T47D (cell line): ENCODE measurements around the gene AMER1.
"Not testable (repeated sequence)": the region's sequence is repeated elsewhere in the genome, so short reads cannot be mapped to it uniquely, and the experiment has no call there.

Experiments used
- DNase-seq, 2 experiments: peaks; one replicate each; pipeline versions ENCODE4 v3.0.0 to v3.0.0-alpha.2; 2011 to 2012; ENCODE audit warnings: low read depth in 1 of 2, low spot score in 1 of 2
- JUND ChIP-seq: IDR thresholded peaks from 2 replicates; pipeline ENCODE4 v1.6.1; 2012; ENCODE audit warnings: low read depth
- in situ Hi-C: cut with HindIII; loops from 2 replicates; pipeline ENCODE4 v1.10.0; 2016; ENCODE audit warnings: low sequenced_read_pairs, low pct_unique_long_range_greater_than_20kb

Gene AMER1

GRCh38 chrX:64205441-64205734, at the start of gene AMER1:
AMER1 (minus strand) TSS chrX:64205708; CDS start chrX:64193286, 12,422 bp downstream.
- in situ Hi-C loops, result no loop called here
- no peak for DNase-seq
- TF ChIP-seq JUND, result no peak

- in situ Hi-C loops, result no loop called here
- DNase-seq, result no peak
- no peak for TF ChIP-seq JUND
Observed at GRCh38 chrX:64230123-64230970, 24.8 kb upstream of the AMER1 start, which contains the start of gene ASB12. ASB12 (minus strand) TSS chrX:64230607; CDS start chrX:64225650, 4,957 bp downstream.

DNA sequence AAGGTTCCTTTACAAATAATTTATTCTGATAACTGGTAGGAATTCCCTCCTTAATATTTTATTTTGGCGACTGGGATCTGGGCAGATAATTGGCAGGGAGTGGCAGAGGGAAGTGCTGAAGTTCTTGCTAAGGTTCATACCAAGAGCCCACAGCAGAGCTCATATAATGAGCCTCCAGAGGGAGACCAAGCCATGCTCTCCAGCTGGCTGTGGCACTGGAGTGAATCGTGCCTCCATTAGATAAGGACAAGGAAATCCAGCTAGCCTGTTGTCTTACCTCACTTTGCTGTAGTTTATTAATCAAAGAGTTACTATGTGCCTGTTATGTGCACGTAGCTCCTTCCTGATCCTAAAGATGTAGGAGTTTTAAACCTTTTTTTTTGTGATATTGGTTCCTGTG, 23.6 kb upstream of the AMER1 start:
- peak in 1 of 2 experiments; percentile 13 for DNase-seq
- no peak for TF ChIP-seq JUND
- in situ Hi-C loops, result no loop called here

- in situ Hi-C loops, result no loop called here
- no peak for DNase-seq
- no peak for TF ChIP-seq JUND
Observed at GRCh38 chrX:64218023-64218422, 12.5 kb upstream of the AMER1 start.

GRCh38 chrX:64213989-64214388, 8.5 kb upstream of the AMER1 start:
- in situ Hi-C loops, DNase-seq: not testable (repeated sequence)

DNA sequence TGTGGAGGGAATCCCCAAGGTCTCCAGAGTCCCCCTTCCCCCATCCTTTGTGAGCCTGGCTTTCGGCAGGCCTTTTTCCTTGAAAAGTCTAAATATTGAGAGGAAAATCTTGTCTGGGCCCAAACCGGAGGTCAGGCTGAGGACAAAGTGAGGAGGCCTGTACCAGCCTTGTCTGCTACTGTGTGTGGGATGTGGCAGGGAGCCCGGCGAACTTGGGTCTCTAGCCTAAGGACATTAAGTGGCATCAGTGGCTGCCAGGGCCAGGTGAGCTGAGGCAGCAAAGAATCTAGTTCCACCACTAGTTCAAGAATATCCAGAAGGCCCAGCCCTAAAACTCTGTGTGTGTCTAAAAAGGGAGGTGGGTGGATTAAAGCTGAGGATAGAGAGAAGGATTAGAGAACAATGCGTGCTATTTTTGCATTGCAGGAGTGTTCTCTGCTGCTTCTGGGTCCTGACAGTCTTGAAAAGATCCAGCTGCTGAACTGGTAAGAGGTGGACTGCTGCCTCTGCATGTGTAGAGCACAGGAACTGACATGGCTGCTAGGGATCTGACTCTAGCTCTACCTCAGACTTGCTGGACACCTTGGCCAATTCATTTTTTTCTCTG, 1.2 kb upstream of the AMER1 start:
- in situ Hi-C loops, result no loop called here
- TF ChIP-seq JUND, result no peak
- DNase-seq, result peak in 1 of 2 experiments; percentile 55

GRCh38 chrX:64205735-64206501, 410 bp upstream of the AMER1 start:
- in situ Hi-C loops, result no loop called here
- no peak for TF ChIP-seq JUND
- peak; percentile 69 to 93 for DNase-seq

DNA sequence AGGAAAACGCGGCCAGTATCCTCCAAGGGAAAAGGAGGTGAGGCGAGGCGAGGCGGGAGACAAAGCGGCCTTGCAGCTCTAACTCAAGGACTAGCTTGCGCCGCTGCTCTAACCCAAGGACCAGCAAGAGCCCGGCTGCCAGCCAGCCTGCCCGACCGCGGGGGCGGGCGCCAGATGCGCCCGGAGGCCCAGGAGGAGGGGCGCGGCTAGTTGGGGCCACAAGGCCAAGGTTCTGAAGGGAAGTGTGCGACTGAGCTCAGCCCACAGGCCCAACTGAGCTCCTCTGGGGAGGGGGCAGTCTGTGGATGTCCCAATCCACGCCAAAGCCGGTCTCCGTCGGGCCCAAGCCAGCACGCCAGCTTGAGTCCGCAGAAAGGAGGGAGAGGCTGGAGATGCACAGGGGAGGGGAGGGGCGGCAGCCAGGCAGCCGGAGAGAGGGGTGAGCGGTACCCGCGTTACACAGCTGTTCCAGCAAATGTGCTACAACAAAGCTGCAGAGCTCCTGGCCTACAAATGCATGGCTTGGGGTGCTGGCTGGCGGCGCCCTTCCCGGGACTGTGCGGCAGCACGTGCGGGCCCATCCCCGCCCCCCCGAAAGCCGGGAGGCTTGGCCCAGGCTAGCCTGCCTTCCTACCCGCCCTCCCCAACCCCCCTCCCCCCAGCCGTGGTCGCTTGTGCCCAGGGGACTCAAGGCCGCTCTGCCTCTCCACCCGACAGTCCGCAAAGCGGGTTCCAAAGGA, 637 bp downstream of the AMER1 start:
- TF ChIP-seq JUND, result no peak
- peak in 1 of 2 experiments; percentile 8 for DNase-seq
- in situ Hi-C loops, result no loop called here

DNA sequence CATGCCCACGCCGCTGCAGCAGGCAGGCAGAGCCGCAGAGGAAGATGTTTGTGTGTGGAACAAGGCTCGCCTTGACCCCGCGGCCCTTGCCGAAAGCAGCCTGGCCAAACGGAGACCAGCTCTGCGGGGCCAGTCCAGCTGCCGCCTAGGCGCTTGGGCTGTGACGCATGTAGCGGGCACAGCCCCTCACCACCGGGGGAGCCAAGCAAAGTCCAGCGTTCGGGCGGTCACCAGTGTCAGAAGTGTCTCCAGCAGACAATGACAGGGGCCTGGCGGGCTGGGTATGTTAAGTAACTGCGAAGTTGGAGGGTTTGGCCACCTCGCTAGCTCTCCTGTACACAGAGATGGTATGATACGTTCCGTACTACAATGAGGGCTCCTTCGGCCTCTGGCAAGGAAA, 1.3 kb downstream of the AMER1 start:
- in situ Hi-C loops, result no loop called here
- DNase-seq, result no peak

DNA sequence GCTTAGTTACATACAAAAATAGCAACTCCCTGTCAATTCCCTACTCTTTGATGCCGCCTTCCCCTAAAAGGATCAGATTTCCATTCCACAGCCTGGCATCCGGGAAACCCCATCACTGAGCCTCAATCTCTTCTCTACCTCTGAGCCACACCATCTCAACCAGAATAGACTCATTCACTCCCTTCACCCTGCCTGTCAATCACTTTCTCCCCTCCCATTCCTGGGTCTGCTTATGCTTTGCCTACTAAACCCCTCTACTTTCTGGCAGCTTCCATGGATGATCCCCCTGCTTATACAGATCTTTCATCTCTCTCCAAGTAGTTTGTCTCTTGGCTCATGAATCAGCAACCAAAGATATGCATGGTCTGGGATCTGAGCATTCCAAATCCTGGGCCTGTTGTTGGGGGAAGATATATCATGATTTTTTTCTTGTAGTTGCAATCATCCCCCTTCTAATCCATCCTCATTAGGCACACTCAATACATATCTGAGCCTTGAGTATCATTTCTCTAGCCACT, 2.6 kb downstream of the AMER1 start:
- no peak for TF ChIP-seq JUND
- in situ Hi-C loops, result no loop called here
- no peak for DNase-seq

More for the DNA sequence above, 1.3 kb downstream of the AMER1 start:
- TF ChIP-seq JUND, result no peak

GRCh38 chrX:64198036-64198435, 7.5 kb downstream of the AMER1 start:
- in situ Hi-C loops, result no loop called here
- no peak for DNase-seq
- TF ChIP-seq JUND, result no peak

- no peak for TF ChIP-seq JUND
- no peak for DNase-seq
- in situ Hi-C loops, result no loop called here
Observed at GRCh38 chrX:64196606-64197005, 8.9 kb downstream of the AMER1 start.
